GM12878 (cell line): ENCODE measurements around the gene TRPM6. TPM values are rescaled to one million over a fixed set of nuclear protein-coding genes. Genes with fewer than 3 reads are reported as not detected.

Source experiments
- ATAC-seq: fragments of 200-7000 bp; cut with Tn5 transposase; 3 replicates; pipeline ENCODE4 v1.9.1; 2020; ENCODE audit warnings: mild to moderate bottlenecking, moderate library complexity
- BruUV-seq: library from RNA; stranded (reverse); fragments of 400-500 nt; replicated peaks from 2 replicates; lab custom pipeline; 2021; lab: Mats Ljungman, UMichigan
- CTCF ChIA-PET: fragments of 300-600 bp; sonication (Branson Sonifier 250); formaldehyde crosslinking; extraction: SDS; loops from one replicate; lab custom pipeline; 2021; ENCODE audit warnings: inconsistent platforms; lab: Yijun Ruan, JAX
- POLR2A ChIA-PET: fragments of 350-600 bp; formaldehyde crosslinking; extraction: SDS; loops from one replicate; lab custom pipeline; 2021; ENCODE audit warnings: inconsistent platforms; lab: Charles Lee
- RAD21 ChIA-PET: fragments of 300-600 bp; sonication (Branson Sonifier 250); formaldehyde crosslinking; loops from one replicate; lab custom pipeline; 2023; ENCODE audit warnings: antibody characterized with exemption; ENCODE audit not compliant: unreplicated experiment; lab: Charles Lee
- SMC1A ChIA-PET: fragments of 300-600 bp; sonication (Branson Sonifier 250); formaldehyde crosslinking; loops from one replicate; lab custom pipeline; 2023; ENCODE audit not compliant: unreplicated experiment, uncharacterized antibody; lab: Charles Lee
- DNase-seq: peaks from one replicate; pipeline ENCODE4 v3.0.0-alpha.2; 2011; ENCODE audit warnings: low read depth, low spot score
- FAIRE-seq: peaks from 3 replicates; lab custom pipeline; 2011; peaks lifted over from hg19 to GRCh38; lab: Jason Lieb, UNC
- H2AFZ ChIP-seq: 2 replicates; pipeline ENCODE4 v1.6.0; 2011; ENCODE audit warnings: low read depth, low read length, control low read depth; ENCODE audit not compliant: control insufficient read depth
- H3K27ac ChIP-seq: 2 replicates; pipeline ENCODE4 v1.5.1; 2011; ENCODE audit warnings: control low read depth; ENCODE audit not compliant: control insufficient read depth, insufficient read depth
- H3K27me3 ChIP-seq, 2 experiments: replicated peaks in 1 of 2; 2 replicates each; pipeline versions ENCODE4 v1.6.0 to v1.6.1; 2011; ENCODE audit warnings: low read length in 1 of 2; ENCODE audit not compliant: control insufficient read depth in 2 of 2, insufficient read depth in 2 of 2
- H3K36me3 ChIP-seq, 2 experiments: 2 replicates each; pipeline ENCODE4 v1.5.1; 2011; ENCODE audit warnings: low read length in 1 of 2; ENCODE audit not compliant: control insufficient read depth in 2 of 2, insufficient read depth in 2 of 2
- H3K4me1 ChIP-seq: 2 replicates; pipeline ENCODE4 v1.6.1; 2011; ENCODE audit warnings: mild to moderate bottlenecking, low read length, moderate library complexity, mixed read lengths; ENCODE audit not compliant: control insufficient read depth, insufficient read depth
- H3K4me2 ChIP-seq: 2 replicates; pipeline ENCODE4 v1.6.0; 2011; ENCODE audit warnings: control low read depth; ENCODE audit not compliant: control insufficient read depth, insufficient read depth
- H3K4me3 ChIP-seq: fragments of 200-600 bp; sonication (generic); 2 replicates; pipeline ENCODE4 v1.5.1; 2016
- H3K79me2 ChIP-seq: 2 replicates; pipeline ENCODE4 v1.6.0; 2011; ENCODE audit warnings: low read length; ENCODE audit not compliant: control insufficient read depth, insufficient read depth
- H3K9ac ChIP-seq: 2 replicates; pipeline ENCODE4 v1.8.0; 2011; ENCODE audit warnings: low read length, control low read depth, mixed read lengths; ENCODE audit not compliant: control insufficient read depth, insufficient read depth
- H3K9me3 ChIP-seq: replicated peaks from 3 replicates; pipeline ENCODE4 v1.5.1; 2011; ENCODE audit warnings: mild to moderate bottlenecking, low read length; ENCODE audit not compliant: control insufficient read depth, insufficient read depth
- H4K20me1 ChIP-seq: 2 replicates; pipeline ENCODE4 v1.6.0; 2011; ENCODE audit not compliant: control insufficient read depth, insufficient read depth
- BRCA1 ChIP-seq: IDR thresholded peaks from 2 replicates; pipeline ENCODE4 v1.6.1; 2011; ENCODE audit warnings: low read depth, low read length, improper control_type of control experiment
- EZH2 ChIP-seq: IDR thresholded peaks from 2 replicates; pipeline ENCODE4 v1.6.1; 2012; ENCODE audit warnings: low read depth, mild to moderate bottlenecking, control low read depth, inconsistent platforms, low read length, borderline replicate concordance; ENCODE audit not compliant: control insufficient read depth
- FOXM1 ChIP-seq: IDR thresholded peaks from 2 replicates; pipeline ENCODE4 v1.6.1; 2012; ENCODE audit warnings: low read depth, mild to moderate bottlenecking, inconsistent platforms, low read length, moderate library complexity
- MAX ChIP-seq: IDR thresholded peaks from 2 replicates; pipeline ENCODE4 v1.6.1; 2012; ENCODE audit warnings: low read depth, low read length, improper control_type of control experiment
- NKRF ChIP-seq: fragments of 450-650 bp; conservative IDR thresholded peaks from 2 replicates; pipeline ENCODE4 v1.6.1; 2017; ENCODE audit warnings: mild to moderate bottlenecking, moderate library complexity
- PML ChIP-seq: IDR thresholded peaks from 2 replicates; pipeline ENCODE4 v1.6.1; 2012; ENCODE audit warnings: low read length, inconsistent platforms
- POLR2AphosphoS5 ChIP-seq: IDR thresholded peaks from 2 replicates; pipeline ENCODE4 v1.6.1; 2011; ENCODE audit warnings: mild to moderate bottlenecking, low read length, inconsistent platforms
- RAD21 ChIP-seq: IDR thresholded peaks from 2 replicates; pipeline ENCODE4 v1.6.1; 2011; ENCODE audit warnings: mild to moderate bottlenecking, low read depth, low read length, moderate library complexity; ENCODE audit not compliant: insufficient read depth
- RFX5 ChIP-seq: IDR thresholded peaks from 2 replicates; pipeline ENCODE4 v1.6.1; 2011; ENCODE audit warnings: low read depth, low read length, improper control_type of control experiment
- YY1 ChIP-seq: IDR thresholded peaks from 2 replicates; pipeline ENCODE4 v1.6.1; 2011; ENCODE audit warnings: low read depth, mild to moderate bottlenecking, low read length
- ZBED1 ChIP-seq: IDR thresholded peaks from 2 replicates; pipeline ENCODE4 v1.6.1; 2016; ENCODE audit warnings: borderline replicate concordance
- WGBS: methylation state at CpG from one replicate; pipeline ENCODE4 v1.1.6; 2016; ENCODE audit warnings: low lambda C conversion rate; ENCODE audit not compliant: insufficient replicate concordance, insufficient coverage; ENCODE audit errors: missing lambda C conversion rate; 5-methylcytosine and 5-hydroxymethylcytosine counted together
- in situ Hi-C: fragments of 300-500 bp; cut with MboI; formaldehyde crosslinking; loops from 9 replicates; pipeline ENCODE4 v1.14.3; 2018; ENCODE audit warnings: mixed read lengths
- intact Hi-C: fragments of 100-400 bp; cut with micrococcal nuclease; formaldehyde crosslinking; loops from one replicate; pipeline ENCODE4 v1.14.2; 2022; ENCODE audit not compliant: unreplicated experiment
- polyA plus RNA-seq, 11 experiments: library from polyadenylated mRNA; depleted of rRNA in 4 of 11; unstranded in 6 of 11; stranded (reverse) in 5 of 11; fragments of >200 nt; fragmentation: Nextera tagmentation in 4 of 11; fragmentation: Illumina TruSeq in 1 of 11; extraction: Ambion mirVana in 4 of 11; extraction: Trizol in 1 of 11; gene quantifications; 1 replicate in 1 of 11; 2 replicates in 10 of 11; pipeline versions ENCODE4 v1.2.1 to v1.2.3, GENCODE V29; 2011 to 2016; ENCODE audit warnings: inconsistent platforms in 2 of 11, missing spikeins in 2 of 11, low read depth in 1 of 11
- total RNA-seq, 4 experiments: library from RNA; depleted of rRNA in 3 of 4; stranded (reverse); fragments of >200 nt in 3 of 4; fragmentation: Illumina TruSeq in 1 of 4; extraction: Trizol in 1 of 4; gene quantifications; 2 replicates each; pipeline versions ENCODE4 v1.2.1 to v1.2.3, GENCODE V29; 2013 to 2021
- TF ChIP-seq, protein P1 (sequence below): fragments of 450-650 bp; IDR thresholded peaks from 2 replicates; pipeline ENCODE4 v1.6.1; 2017; ENCODE audit warnings: mild to moderate bottlenecking, moderate library complexity

TRPM6 gene
- total and polyA plus RNA-seq, 10 of the 15 experiments (the other 5 are each of a cell fraction or from before 2014, with no cell fraction given): under 0.01 to 0.34 (median 0.05) TPM; not detected in 1

DNA sequence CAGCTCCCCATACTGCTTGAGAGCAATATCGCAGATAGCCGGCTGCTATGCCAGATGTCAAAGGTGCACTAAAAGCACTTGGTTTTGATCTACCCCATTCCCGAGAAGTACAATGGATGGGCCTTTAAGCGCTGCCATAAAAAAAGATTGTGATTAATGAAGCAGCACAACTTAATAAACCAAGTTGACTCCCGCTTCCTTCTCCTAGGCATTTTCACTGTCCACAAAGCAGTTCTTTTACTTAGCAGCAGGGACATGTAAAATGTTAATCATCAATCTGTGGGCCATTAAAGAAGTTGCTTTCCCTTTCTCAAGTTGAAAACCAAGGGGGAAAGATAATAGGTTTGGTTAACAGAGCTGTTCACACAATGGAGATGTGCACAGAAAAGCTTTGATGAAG lies 176.4 kb downstream of the TRPM6 start (continued):
- TF ChIP-seq NKRF: no peak

GRCh38 chr9:74697535-74697934 lies 190.2 kb downstream of the TRPM6 start:
- TF ChIP-seq FOXM1: no peak
- TF ChIP-seq RFX5: no peak
- TF ChIP-seq MAX: no peak
- TF ChIP-seq BRCA1: no peak
- no peak for TF ChIP-seq ZBED1
- no peak for TF ChIP-seq RAD21
- TF ChIP-seq EZH2: no peak
- TF ChIP-seq, protein P1, sequence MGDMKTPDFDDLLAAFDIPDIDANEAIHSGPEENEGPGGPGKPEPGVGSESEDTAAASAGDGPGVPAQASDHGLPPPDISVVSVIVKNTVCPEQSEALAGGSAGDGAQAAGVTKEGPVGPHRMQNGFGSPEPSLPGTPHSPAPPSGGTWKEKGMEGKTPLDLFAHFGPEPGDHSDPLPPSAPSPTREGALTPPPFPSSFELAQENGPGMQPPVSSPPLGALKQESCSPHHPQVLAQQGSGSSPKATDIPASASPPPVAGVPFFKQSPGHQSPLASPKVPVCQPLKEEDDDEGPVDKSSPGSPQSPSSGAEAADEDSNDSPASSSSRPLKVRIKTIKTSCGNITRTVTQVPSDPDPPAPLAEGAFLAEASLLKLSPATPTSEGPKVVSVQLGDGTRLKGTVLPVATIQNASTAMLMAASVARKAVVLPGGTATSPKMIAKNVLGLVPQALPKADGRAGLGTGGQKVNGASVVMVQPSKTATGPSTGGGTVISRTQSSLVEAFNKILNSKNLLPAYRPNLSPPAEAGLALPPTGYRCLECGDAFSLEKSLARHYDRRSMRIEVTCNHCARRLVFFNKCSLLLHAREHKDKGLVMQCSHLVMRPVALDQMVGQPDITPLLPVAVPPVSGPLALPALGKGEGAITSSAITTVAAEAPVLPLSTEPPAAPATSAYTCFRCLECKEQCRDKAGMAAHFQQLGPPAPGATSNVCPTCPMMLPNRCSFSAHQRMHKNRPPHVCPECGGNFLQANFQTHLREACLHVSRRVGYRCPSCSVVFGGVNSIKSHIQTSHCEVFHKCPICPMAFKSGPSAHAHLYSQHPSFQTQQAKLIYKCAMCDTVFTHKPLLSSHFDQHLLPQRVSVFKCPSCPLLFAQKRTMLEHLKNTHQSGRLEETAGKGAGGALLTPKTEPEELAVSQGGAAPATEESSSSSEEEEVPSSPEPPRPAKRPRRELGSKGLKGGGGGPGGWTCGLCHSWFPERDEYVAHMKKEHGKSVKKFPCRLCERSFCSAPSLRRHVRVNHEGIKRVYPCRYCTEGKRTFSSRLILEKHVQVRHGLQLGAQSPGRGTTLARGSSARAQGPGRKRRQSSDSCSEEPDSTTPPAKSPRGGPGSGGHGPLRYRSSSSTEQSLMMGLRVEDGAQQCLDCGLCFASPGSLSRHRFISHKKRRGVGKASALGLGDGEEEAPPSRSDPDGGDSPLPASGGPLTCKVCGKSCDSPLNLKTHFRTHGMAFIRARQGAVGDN: no peak
- no peak for TF ChIP-seq YY1
- no peak for TF ChIP-seq POLR2AphosphoS5
- no peak for TF ChIP-seq PML
- TF ChIP-seq, all 136 proteins: peak for 0
- Histone ChIP-seq H3K4me1 (no peaks in the 10 kb centered on the region), H3K36me3 (no peaks in the 10 kb centered on the region), H3K9me3 (no peaks in the 10 kb centered on the region), H3K27me3 (no peaks in the 10 kb centered on the region; a peak in 1 of 4 replicates), H3K4me3 (no peak overlapping the region), H4K20me1 (no peaks in the 10 kb centered on the region), H3K9ac (no peak overlapping the region), H3K79me2 (no peaks in the 10 kb centered on the region), H3K4me2 (no peak overlapping the region), H3K27ac (no peak overlapping the region), H2AFZ (no peak overlapping the region)
- SMC1A ChIA-PET: no interaction called here
- intact Hi-C loops (no loop called here), in situ Hi-C loops (no loop called here)
- RAD21 ChIA-PET: interaction anchor here (0.6 kb wide), 1 partner anchor 104 kb away, joined by 3 read pairs; no protein-coding TSS in a partner anchor
- no TSS peak for BruUV-seq
- FAIRE-seq: no peak
- 0% methylated on average over 2 of the region's 2 CpGs for WGBS
- CTCF ChIA-PET: no interaction called here
- POLR2A ChIA-PET: no interaction called here
- DNase-seq: no peak
- ATAC-seq: no peak
